Rectal smooth muscle tissue (tissue), 1 donor: ENCODE measurements around the gene GAREM2.

ENCODE experiments used
- H3K27ac ChIP-seq: one replicate; pipeline ENCODE4 v1.7.0; 2013; ENCODE audit warnings: low read depth, low read length, inconsistent platforms
- H3K27me3 ChIP-seq: one replicate; pipeline ENCODE4 v1.7.0; 2013; ENCODE audit warnings: low read length; ENCODE audit not compliant: control insufficient read depth, insufficient read depth
- H3K36me3 ChIP-seq: one replicate; pipeline ENCODE4 v1.7.0; 2013; ENCODE audit warnings: low read length; ENCODE audit not compliant: control insufficient read depth, insufficient read depth
- H3K4me1 ChIP-seq: one replicate; pipeline ENCODE4 v1.7.0; 2013; ENCODE audit warnings: low read length; ENCODE audit not compliant: control insufficient read depth, insufficient read depth
- H3K4me3 ChIP-seq: one replicate; pipeline ENCODE4 v1.7.0; 2013; ENCODE audit warnings: low read length
- H3K9ac ChIP-seq: one replicate; pipeline ENCODE4 v1.7.0; 2013; ENCODE audit warnings: low read length

Gene GAREM2

DNA sequence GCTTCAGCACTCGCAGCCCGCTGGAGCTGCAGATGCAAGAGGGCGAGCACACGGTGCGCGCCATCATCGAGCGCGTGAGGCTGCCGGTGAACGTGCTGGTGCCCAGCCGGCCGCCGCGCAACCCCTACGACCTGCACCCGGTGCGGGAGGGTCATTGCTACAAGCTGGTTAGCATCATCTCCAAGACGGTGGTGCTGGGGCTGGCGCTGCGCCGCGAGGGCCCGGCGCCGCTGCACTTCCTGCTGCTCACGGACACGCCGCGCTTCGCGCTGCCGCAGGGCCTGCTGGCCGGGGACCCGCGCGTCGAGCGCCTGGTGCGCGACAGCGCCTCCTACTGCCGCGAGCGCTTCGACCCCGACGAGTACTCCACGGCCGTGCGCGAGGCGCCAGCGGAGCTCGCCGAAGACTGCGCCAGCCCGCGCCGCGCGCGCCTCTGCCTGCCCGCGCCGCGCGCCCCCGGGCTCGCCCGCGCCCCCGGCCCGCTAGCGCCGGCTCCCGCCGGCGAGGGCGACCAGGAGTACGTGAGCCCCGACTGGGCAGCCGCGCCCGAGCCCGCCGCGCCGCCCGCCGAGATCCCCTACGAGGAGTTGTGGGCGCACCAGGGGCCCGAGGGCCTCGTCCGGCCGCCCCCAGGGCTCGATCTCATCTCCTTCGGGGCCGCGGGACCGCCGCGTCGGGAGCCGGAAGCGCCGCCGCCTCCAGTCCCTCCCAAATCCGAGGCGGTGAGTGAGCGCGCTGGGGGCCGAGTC lies 11.8 kb downstream of the GAREM2 start:
- Histone ChIP-seq H3K27ac (peak overlapping the region; percentile 64), H3K9ac (no peak overlapping the region), H3K27me3 (no peaks in the 10 kb centered on the region), H3K36me3 (no peaks in the 10 kb centered on the region), H3K4me1 (peaks cover 4% of the 10 kb centered on the region), H3K4me3 (peak overlapping the region; percentile 67)

DNA sequence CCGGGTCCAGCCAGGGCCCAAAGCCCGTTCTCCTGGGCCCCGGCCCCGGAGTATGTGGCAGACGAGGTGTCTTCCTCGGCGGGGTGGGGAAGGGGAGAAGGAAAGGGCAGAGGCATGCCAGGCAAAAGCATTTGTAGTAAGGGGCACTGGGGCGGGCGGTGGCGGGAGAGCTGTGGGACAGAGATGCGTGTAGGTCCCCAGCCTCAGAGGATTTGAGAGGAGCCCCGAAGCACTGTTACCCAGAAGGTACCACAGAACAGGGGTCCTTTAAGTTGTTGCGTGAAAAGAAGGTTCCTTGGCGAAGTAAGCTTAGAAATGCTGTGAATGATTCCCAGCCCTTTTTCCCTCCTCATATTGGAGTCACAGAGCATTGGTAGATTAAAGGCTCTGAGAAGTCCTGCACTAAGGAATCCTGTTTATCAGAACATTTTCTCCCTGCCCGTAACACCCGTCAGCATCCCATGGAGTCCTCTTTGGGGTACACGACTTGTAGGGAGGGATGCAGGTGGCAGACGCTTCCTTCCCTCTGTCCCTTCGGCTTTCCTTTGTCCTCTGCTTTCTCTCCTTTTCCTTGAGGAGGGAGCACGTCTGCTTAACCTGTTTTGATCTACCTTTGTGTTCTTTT lies 12.5 kb downstream of the GAREM2 start:
- peak overlapping the region; percentile 13 for H3K9ac ChIP-seq
- peak overlapping the region; percentile 63 for H3K4me3 ChIP-seq
- peak overlapping the region; percentile 64 for H3K27ac ChIP-seq
- H3K36me3 ChIP-seq, result no peaks in the 10 kb centered on the region
- no peaks in the 10 kb centered on the region for H3K27me3 ChIP-seq
- H3K4me1 ChIP-seq, result peaks cover 4% of the 10 kb centered on the region

DNA sequence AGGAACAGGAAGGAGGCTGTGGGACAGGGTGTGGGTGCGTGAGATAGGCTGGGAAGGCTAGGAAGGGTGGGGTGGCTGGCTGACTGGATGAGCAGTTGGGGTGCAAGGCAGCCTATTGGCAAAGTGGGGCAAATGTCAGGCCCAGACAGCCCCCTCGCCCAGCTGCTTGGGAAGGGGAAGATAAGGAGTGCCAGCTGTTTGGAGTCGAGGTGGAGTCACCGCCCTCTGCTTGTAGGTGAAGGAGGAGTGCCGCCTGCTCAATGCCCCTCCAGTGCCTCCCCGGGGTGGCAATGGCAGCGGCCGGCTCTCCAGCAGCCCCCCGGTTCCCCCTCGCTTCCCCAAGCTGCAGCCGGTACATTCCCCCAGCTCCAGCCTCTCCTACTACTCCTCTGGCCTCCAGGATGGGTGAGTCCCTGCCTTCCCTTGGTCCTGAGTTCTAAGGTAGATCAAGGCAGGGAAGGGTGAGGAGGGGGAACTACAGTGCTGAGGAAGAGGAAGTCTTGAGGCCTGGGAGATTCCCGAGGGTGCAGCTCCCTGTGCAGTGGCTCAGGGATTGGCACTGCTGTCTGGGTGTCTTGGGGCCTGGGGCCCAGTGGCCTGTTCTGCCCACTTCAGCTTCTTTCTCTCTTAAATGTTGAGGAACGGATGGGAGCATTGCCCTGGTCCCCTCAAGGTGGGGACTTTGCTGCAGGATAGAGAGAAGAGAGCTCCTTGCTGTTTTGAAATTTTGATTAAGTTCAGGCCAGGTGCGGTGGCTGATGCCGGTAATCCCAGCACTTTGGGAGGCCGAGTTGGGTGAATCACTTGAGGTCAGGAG lies 13.3 kb downstream of the GAREM2 start:
- Histone ChIP-seq H3K4me1 (peaks cover 4% of the 10 kb centered on the region), H3K27me3 (no peaks in the 10 kb centered on the region), H3K27ac (no peak overlapping the region), H3K36me3 (no peaks in the 10 kb centered on the region), H3K9ac (no peak overlapping the region), H3K4me3 (peak overlapping the region; percentile 63)

DNA sequence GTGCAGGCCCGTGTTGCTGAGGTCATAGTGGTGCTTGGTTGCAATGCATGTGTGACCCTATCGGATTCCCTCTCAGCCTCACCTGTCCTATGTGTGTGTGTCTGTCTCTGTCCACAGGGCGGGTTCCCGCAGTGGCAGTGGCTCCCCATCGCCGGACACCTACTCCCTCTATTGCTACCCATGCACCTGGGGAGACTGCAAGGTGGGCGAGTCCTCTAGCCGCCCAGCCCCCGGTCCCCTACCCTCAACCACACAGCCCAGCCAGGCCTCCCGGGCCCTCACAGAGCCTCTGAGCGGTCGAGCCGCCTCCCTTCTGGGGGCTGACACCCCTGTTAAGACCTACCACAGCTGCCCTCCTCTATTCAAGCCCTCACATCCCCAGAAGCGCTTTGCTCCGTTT lies 14.2 kb downstream of the GAREM2 start:
- Histone ChIP-seq H3K4me1 (peaks cover 4% of the 10 kb centered on the region), H3K9ac (no peak overlapping the region), H3K36me3 (peaks cover 4% of the 10 kb centered on the region), H3K27ac (no peak overlapping the region), H3K4me3 (no peak overlapping the region), H3K27me3 (no peaks in the 10 kb centered on the region)

DNA sequence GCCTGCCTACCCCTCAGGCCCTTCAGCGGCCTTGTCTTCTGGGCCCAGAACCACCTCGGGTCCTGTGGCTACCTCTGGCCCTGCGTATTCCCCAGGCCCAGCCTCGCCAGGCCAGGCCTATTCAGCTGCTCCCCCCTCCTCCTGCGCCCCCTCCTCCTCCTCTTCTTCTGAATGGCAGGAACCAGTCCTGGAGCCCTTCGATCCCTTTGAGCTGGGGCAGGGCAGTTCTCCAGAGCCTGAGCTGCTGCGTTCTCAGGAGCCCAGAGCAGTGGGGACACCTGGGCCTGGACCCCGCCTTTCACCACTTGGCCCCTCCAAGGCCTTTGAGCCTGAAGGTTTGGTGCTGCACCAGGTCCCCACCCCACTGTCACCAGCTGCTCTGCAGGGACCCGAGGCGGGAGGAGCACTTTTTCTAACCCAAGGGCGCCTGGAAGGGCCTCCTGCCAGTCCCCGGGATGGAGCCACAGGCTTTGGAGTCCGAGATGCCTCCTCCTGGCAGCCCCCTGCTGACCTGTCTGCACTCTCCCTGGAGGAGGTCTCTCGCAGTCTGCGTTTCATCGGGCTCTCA lies 14.7 kb downstream of the GAREM2 start:
- H3K27me3 ChIP-seq, result no peaks in the 10 kb centered on the region
- H3K4me1 ChIP-seq, result peaks cover 4% of the 10 kb centered on the region
- H3K9ac ChIP-seq, result no peak overlapping the region
- H3K4me3 ChIP-seq, result no peak overlapping the region
- peaks cover 4% of the 10 kb centered on the region for H3K36me3 ChIP-seq
- H3K27ac ChIP-seq, result no peak overlapping the region

DNA sequence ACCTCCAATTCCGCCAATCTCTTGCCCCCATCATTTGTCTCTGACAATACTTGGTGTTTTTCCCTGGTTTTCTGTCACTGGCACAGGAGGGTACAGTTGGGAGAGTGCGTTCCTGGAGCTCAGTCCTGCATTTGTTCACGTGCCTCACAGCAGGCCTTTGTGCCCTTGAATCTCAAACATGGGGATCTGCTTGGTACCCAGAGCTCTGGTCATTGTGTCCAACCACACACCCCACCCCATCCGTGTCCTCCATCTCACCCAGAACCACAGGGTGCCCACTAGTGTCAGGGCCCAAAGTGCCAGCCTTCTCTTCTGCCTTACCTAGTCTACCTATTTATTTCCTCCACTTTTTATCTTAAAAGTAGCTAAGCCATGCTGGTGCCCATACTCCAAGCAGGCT lies 16.2 kb downstream of the GAREM2 start:
- no peaks in the 10 kb centered on the region for H3K27me3 ChIP-seq
- peaks cover 4% of the 10 kb centered on the region for H3K4me1 ChIP-seq
- peaks cover 10% of the 10 kb centered on the region for H3K36me3 ChIP-seq
- H3K27ac ChIP-seq, result no peak overlapping the region
- H3K9ac ChIP-seq, result no peak overlapping the region
- no peak overlapping the region for H3K4me3 ChIP-seq

DNA sequence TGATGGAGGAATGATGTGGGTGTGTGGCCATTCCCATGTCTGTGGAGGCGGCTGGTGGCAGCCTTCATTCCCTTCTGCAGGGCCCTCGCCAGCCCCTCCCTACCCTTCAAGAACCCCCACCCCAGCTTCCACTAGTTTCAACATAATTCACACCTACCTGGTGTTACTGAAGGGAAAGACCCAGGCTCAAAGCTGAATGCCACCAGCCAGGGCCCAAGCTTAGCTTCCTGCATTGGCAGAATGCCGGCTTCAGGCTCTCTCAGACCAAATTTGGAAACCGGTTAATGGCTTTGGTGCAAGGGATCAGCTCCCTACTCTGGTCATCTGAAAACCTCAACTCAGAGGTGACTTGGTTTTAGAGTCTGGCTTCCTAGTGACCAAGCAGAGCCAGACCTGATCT lies 16.9 kb downstream of the GAREM2 start:
- H3K27me3 ChIP-seq, result no peaks in the 10 kb centered on the region
- no peak overlapping the region for H3K4me3 ChIP-seq
- no peak overlapping the region for H3K9ac ChIP-seq
- peaks cover 4% of the 10 kb centered on the region for H3K4me1 ChIP-seq
- no peak overlapping the region for H3K27ac ChIP-seq
- H3K36me3 ChIP-seq, result peaks cover 14% of the 10 kb centered on the region

DNA sequence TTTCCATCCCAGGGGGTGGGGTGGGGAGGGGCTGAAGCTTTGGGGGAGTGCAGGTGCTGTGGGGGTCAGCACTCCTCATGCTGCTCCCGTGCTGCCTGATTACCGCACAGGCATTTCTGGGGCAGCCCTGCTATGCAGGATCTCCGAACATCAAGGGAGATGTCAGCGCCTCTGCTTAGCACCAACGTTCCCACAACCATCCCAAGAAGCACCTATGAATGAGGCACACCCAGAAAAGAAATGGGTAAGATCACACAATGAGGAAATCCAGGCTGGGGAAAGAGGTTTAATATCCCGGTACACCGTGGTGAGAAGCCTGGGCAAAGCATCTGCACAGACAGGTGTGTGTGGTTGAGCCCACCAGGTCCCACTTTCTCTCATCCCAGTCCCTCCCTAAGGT lies 17.5 kb downstream of the GAREM2 start:
- H3K4me3 ChIP-seq, result no peak overlapping the region
- peaks cover 3% of the 10 kb centered on the region for H3K4me1 ChIP-seq
- H3K27ac ChIP-seq, result no peak overlapping the region
- peaks cover 14% of the 10 kb centered on the region for H3K36me3 ChIP-seq
- H3K9ac ChIP-seq, result no peak overlapping the region
- no peaks in the 10 kb centered on the region for H3K27me3 ChIP-seq

DNA sequence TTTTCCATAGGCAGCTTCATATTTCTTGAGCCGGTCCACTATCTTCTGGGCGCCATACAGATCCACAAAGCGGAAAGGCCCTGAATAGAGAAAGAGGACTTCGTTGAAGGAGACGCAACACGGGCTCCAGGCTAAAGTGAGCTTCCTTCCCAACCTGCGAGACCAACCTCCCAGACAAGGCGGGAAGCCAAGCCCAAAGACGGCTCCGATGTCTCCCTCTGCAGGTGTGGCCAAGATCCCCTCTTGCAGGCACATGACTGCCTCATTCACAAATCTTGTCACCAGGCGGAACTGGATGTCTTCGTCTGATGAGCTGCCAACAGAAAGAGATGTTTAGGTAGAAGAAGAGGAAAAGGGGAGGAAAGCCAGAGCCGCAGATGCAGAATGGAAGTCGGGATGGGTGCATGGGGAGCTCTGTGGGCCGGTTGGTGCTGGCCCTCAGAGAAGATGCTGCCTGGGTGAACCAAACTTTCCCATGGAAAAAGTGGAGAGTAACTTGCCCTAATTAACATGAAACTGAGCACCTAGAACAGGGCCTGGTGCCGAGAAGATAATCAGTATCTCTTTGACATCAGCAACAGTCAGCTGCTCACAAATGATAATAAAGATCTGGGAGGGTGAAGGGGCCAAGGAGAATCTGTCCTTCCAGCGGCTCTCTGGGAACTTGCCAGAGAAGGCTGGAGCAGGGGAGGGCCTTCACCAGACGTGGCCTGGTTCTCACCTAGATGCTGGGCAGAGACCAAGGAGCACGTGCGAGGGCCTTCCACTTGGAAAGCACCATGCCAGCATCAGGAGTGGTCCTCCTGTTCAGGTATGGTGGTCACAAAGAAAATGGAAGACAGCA lies 18.6 kb downstream of the GAREM2 start:
- Histone ChIP-seq H3K4me1 (no peaks in the 10 kb centered on the region), H3K27me3 (no peaks in the 10 kb centered on the region), H3K9ac (no peak overlapping the region), H3K27ac (no peak overlapping the region), H3K4me3 (no peak overlapping the region), H3K36me3 (peaks cover 16% of the 10 kb centered on the region)

DNA sequence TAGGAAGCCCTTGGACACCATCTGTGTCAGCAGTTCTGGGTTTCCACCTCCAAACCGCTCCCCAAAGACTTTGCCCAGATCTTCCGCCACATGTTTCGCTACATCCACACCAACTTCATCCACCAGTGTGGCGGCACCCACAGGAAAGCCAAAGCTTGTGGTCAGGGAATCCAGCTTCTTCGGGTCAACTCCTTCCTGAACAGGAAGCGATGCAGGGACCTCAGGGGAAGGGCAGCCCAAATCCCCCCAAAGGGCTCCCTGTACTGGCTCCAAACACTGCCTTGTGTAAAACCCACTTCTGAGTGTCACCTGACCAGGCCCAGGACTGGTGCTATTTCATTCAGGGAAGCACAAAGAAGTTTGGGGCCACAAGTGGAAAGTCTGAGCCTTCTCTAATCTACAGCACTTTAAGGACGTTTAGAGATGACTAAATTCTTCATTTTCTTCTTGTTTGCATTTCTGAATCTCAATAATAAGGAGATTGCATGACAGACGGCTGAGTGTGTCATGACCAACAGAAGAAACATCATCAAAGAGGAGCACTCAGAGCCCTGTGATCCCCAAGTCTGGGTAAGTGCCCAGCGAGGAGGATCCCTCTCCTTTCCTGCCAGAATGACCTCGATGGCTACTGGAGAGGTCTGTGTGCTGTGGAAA lies 20.8 kb downstream of the GAREM2 start:
- H3K27ac ChIP-seq, result no peak overlapping the region
- H3K4me1 ChIP-seq, result no peaks in the 10 kb centered on the region
- peaks cover 29% of the 10 kb centered on the region for H3K36me3 ChIP-seq
- H3K4me3 ChIP-seq, result no peak overlapping the region
- H3K9ac ChIP-seq, result no peak overlapping the region
- no peaks in the 10 kb centered on the region for H3K27me3 ChIP-seq

DNA sequence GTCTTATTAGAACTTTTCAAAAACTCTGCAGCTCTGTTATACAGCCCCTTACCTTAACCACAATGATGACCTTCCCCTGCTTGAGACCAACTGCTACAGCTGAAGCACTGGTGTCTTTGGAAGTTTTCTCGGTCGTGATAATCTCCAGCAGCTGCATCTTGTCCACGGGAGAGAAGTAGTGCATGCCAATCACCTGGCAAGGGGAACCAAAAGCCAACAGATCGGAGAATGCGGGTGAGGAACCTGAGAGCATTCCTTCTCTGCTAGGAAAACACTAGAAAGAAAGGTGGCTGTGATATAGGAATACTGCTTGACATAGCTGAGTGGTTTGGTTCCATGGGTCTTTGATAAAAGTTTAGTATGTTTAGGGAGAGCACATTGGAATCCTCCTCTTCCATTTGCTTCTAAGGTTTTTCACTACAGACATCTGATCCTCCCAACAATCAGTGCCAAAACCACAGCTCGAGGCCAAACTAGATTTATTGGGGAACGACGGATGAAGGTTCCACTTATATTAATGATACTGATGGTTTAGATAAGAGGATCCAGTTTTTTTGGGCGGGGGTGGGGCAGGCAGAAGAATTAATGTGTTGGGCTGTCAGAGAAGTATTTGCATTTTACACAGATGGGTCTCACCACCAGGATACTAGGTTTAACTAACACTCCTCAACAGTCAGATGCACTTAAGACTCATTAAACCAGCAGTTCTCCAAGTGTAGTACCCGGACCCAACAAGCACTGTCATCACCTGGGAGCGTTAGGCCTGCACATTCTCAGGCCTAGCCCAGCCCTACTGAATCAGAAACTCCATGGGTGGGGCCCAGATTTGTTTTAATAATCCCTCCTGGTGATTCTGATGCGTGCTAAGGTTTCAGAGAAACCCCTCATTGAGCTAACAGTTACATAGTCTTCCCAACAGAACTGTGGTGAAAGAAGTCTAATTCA lies 22.4 kb downstream of the GAREM2 start:
- no peak overlapping the region for H3K9ac ChIP-seq
- H3K27ac ChIP-seq, result no peak overlapping the region
- H3K4me3 ChIP-seq, result no peak overlapping the region
- no peaks in the 10 kb centered on the region for H3K4me1 ChIP-seq
- H3K36me3 ChIP-seq, result peaks cover 33% of the 10 kb centered on the region
- no peaks in the 10 kb centered on the region for H3K27me3 ChIP-seq
